ENCODE measurements around the gene NME2.

NME2 gene

DNA sequence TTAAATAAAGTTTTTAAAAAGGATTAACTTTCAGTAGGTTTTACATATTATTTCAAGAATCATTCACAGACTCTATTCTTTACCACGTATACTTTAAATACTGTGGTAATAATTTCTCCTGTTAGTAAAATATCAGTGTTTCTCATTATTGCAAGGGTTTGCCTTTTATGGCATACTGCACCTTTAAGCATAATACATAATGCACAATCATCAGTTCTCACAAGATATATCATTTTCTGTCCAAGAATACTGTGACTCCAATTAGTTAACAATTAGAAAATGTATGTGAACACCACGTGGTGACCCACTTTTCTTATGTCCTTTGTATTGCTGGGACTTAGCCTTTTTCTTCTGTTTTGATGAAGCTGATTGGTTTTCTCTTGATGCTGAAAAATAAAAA lies 25.7 kb downstream of the NME2 start:
- H3K27ac ChIP-seq = no peak overlapping the region
- no peaks in the 10 kb centered on the region for H3K9me3 ChIP-seq
- H3K4me3 ChIP-seq (ENCODE audit: low read depth in 1 of 2, low read length in 1 of 2) = no peak overlapping the region
- H3K4me1 ChIP-seq (ENCODE audit: control insufficient read depth in 1 of 2, insufficient read depth in 1 of 2, low read depth in 1 of 2, low read length in 1 of 2) = no peaks in the 10 kb centered on the region
- TF ChIP-seq, protein P1, sequence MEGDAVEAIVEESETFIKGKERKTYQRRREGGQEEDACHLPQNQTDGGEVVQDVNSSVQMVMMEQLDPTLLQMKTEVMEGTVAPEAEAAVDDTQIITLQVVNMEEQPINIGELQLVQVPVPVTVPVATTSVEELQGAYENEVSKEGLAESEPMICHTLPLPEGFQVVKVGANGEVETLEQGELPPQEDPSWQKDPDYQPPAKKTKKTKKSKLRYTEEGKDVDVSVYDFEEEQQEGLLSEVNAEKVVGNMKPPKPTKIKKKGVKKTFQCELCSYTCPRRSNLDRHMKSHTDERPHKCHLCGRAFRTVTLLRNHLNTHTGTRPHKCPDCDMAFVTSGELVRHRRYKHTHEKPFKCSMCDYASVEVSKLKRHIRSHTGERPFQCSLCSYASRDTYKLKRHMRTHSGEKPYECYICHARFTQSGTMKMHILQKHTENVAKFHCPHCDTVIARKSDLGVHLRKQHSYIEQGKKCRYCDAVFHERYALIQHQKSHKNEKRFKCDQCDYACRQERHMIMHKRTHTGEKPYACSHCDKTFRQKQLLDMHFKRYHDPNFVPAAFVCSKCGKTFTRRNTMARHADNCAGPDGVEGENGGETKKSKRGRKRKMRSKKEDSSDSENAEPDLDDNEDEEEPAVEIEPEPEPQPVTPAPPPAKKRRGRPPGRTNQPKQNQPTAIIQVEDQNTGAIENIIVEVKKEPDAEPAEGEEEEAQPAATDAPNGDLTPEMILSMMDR (IDR thresholded peaks at IDR 0.05) = no peak
- H3K27me3 ChIP-seq = no peaks in the 10 kb centered on the region
- peaks cover 90% of the 10 kb centered on the region for H3K36me3 ChIP-seq

DNA sequence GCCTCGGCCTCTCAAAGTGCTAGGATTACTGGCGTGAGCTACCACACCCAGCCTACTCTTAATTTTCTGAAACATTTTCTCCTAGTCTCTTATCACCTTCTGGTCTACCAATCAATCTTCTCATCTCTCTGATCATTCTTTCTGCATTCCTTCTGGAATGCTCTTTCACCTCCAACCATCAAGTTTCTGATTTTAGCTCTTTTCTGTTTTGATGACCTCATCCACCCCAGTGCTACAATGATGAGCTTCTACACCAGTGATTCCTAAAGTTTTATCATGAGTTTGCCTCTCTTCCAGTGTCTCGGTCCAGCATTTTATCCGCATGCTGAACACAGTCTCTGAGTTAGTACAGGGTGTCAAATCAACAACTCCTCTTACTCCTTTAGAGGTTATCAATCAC lies 31.5 kb downstream of the NME2 start:
- H3K27me3 ChIP-seq = no peaks in the 10 kb centered on the region
- H3K4me3 ChIP-seq (ENCODE audit: low read depth in 1 of 2, low read length in 1 of 2) = no peak overlapping the region
- no peak overlapping the region for H3K27ac ChIP-seq
- H3K36me3 ChIP-seq = peaks cover 91% of the 10 kb centered on the region
- no peaks in the 10 kb centered on the region for H3K9me3 ChIP-seq
- no peaks in the 10 kb centered on the region for H3K4me1 ChIP-seq (ENCODE audit: control insufficient read depth in 1 of 2, insufficient read depth in 1 of 2, low read depth in 1 of 2, low read length in 1 of 2)
- TF ChIP-seq, protein P1 (IDR thresholded peaks at IDR 0.05) = no peak

DNA sequence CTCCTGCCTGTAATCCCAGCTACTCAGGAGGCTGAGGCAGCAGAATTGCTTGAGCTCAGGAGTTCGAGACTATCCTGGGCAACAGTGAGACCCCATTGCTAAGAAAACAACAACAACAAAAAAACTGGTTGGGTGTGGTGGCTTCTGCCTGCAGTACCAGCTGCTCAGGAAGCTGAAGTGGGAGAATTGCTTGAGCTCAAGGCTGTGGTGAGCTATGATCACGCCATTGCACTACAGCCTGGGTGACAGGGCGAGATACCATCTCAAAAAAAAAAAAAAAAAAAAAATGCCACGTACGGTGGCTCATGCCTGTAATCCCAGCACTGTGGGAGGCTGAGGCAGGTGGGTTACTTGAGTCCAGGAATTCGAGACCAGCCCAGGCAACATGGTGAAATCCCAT lies 34.1 kb downstream of the NME2 start:
- H3K4me1 ChIP-seq (ENCODE audit: control insufficient read depth in 1 of 2, insufficient read depth in 1 of 2, low read depth in 1 of 2, low read length in 1 of 2) = no peaks in the 10 kb centered on the region
- no peaks in the 10 kb centered on the region for H3K27me3 ChIP-seq
- H3K9me3 ChIP-seq = no peaks in the 10 kb centered on the region
- no peak overlapping the region for H3K4me3 ChIP-seq (ENCODE audit: low read depth in 1 of 2, low read length in 1 of 2)
- TF ChIP-seq, protein P1 (IDR thresholded peaks at IDR 0.05) = no peak
- H3K27ac ChIP-seq = no peak overlapping the region
- H3K36me3 ChIP-seq = peaks cover 91% of the 10 kb centered on the region

DNA sequence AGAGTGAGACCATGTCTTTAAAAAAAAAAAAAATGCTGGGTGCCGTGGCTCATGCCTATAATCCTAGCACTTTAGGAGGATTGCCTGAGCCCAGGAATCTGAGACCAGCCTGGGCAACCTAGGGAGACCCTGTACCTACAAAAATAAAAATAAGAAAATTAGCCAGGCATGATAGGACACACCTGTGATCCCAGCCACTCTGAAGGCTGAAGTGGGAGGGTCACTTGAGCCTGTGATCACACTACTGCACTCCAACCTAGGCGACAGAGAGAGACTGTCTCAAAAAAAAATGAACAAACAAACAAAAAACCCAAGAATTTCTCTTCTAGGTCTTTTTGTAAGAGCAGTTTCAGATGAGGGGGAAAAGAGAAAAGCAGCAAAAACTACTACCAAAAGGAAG lies 34.6 kb downstream of the NME2 start:
- no peaks in the 10 kb centered on the region for H3K27me3 ChIP-seq
- H3K4me3 ChIP-seq (ENCODE audit: low read depth in 1 of 2, low read length in 1 of 2) = no peak overlapping the region
- H3K36me3 ChIP-seq = peaks cover 91% of the 10 kb centered on the region
- H3K27ac ChIP-seq = no peak overlapping the region
- TF ChIP-seq, protein P1 (IDR thresholded peaks at IDR 0.05) = no peak
- H3K4me1 ChIP-seq (ENCODE audit: control insufficient read depth in 1 of 2, insufficient read depth in 1 of 2, low read depth in 1 of 2, low read length in 1 of 2) = no peaks in the 10 kb centered on the region
- H3K9me3 ChIP-seq = no peaks in the 10 kb centered on the region

DNA sequence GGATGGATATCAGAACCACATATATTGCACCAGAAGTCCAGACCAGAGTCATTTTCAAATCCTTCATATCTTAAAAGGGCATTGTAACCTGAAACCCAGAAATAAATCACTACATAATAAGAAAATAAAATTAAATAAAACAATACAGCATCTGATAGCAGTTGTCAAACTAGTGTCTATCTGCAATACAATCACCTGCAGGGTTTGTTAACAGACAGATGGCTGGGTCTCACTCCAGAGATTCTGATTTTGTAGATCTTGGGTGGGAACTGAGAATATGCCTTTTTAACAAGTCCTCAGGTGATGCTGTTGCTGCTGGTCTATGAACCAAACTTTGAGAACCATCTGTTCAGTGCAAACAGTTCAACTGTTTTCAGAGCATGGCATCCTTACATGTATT lies 37.6 kb downstream of the NME2 start:
- Histone ChIP-seq H3K4me1 (ENCODE audit: control insufficient read depth in 1 of 2, insufficient read depth in 1 of 2, low read depth in 1 of 2, low read length in 1 of 2) (no peaks in the 10 kb centered on the region), H3K9me3 (no peaks in the 10 kb centered on the region), H3K4me3 (ENCODE audit: low read depth in 1 of 2, low read length in 1 of 2) (no peak overlapping the region), H3K36me3 (peaks cover 94% of the 10 kb centered on the region), H3K27ac (no peak overlapping the region), H3K27me3 (no peaks in the 10 kb centered on the region)
- TF ChIP-seq, protein P1 (IDR thresholded peaks at IDR 0.05) = no peak

DNA sequence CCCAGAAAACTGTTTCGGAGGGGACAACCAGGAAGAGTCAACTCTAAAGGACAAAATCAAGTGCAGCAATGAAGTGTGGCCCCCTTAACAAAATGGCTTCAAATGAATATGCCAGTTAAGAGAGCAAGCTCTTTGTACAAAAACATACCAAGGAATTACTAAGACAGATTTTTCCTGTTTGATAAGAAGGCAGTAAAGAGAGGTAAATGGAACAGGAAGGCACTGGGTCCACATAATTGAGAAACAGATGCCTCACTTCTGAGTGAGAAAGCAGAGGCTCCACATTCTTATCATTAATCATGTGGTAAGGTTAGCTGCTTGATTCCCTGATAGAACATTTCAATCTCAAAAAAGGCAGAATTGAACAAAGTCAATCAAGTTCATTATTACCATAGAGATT lies 48.7 kb downstream of the NME2 start:
- Histone ChIP-seq H3K36me3 (peaks cover 66% of the 10 kb centered on the region), H3K27ac (no peak overlapping the region), H3K9me3 (no peaks in the 10 kb centered on the region), H3K4me1 (ENCODE audit: control insufficient read depth in 1 of 2, insufficient read depth in 1 of 2, low read depth in 1 of 2, low read length in 1 of 2) (no peaks in the 10 kb centered on the region), H3K4me3 (ENCODE audit: low read depth in 1 of 2, low read length in 1 of 2) (no peak overlapping the region), H3K27me3 (no peaks in the 10 kb centered on the region)
- TF ChIP-seq, protein P1 (IDR thresholded peaks at IDR 0.05) = no peak
